Measurements from ENCODE around the gene ARHGEF6. TPM values are rescaled to one million over a fixed set of nuclear protein-coding genes. Genes with fewer than 3 reads are reported as not detected.

The ARHGEF6 gene
- total and polyA plus RNA-seq, 8 donors: 1.7 to 22.9 (median 8.1) TPM

DNA sequence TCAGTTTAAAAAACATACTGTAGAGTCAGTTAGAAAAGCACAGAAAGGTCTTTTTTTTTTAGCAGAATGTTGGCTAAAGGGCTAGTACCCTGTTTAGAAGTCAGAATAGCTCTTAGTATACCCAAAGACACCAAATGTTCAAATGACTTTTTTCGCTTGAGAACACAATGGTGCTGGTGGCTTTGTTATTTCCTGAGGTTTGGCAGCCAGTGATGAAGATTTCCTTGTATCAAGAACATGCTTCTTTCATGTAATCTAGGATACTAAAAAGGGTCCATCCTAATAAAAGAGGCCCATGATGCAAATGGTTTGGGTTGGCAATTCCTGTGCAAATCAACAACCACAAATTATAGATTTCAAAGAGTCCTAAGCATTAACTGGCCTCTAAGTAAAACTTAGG is 153.8 kb downstream of the ARHGEF6 start:
- Histone ChIP-seq H3K4me3 (no peak overlapping the region), H3K4me1 (no peaks in the 10 kb centered on the region), H3K9me3 (peaks cover 0 to 7% (median 0%) of the 10 kb centered on the region in 4 donors), H3K27ac (no peak overlapping the region), H3K27me3 (peaks cover 0 to 10% (median 0%) of the 10 kb centered on the region in 3 donors), H3K36me3 (no peaks in the 10 kb centered on the region)
- WGBS, 5 donors: 42 to 86% (median 79%) methylated on average over 1 of the region's 1 CpG
- TF ChIP-seq EP300 (IDR thresholded peaks at IDR 0.05) (no peak), POLR2AphosphoS5 (IDR thresholded peaks at IDR 0.05) (no peak), CTCF (IDR thresholded peaks at IDR 0.05) (no peak), POLR2A (IDR thresholded peaks at IDR 0.05) (no peak)
- DNase-seq: no peak
- intact Hi-C loops (cut with DNase I; ENCODE audit: low total_unique reads): no loop called here

DNA sequence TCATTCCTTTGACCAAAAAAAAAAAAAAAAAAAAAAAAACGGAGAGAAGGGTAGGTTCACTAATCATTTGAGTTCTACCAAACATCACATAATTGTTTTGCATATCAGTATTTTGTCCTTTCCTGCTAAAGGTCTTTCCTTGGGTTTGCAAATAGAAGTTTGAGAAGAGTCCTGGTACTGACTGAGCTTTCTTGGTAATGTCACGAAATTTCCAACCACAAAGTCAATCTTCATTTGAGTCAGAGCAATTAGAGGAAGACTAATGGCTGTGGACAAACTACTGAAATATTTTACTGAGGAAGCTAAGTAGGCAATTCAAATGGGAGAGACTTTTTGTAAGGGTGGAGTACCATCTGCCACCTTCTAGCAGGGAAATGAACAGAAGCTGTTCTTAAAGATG is 154.5 kb downstream of the ARHGEF6 start:
- intact Hi-C loops (cut with DNase I; ENCODE audit: low total_unique reads): no loop called here
- no peaks in the 10 kb centered on the region for H3K4me1 ChIP-seq
- DNase-seq: no peak
- H3K9me3 ChIP-seq: peaks cover 0 to 7% (median 0%) of the 10 kb centered on the region in 4 donors
- H3K36me3 ChIP-seq: no peaks in the 10 kb centered on the region
- H3K27me3 ChIP-seq: peaks cover 0 to 10% (median 0%) of the 10 kb centered on the region in 3 donors
- 51 to 80% (median 64%) methylated on average over 2 of the region's 2 CpGs for WGBS, 5 donors
- TF ChIP-seq POLR2AphosphoS5 (IDR thresholded peaks at IDR 0.05): no peak
- no peak for TF ChIP-seq CTCF (IDR thresholded peaks at IDR 0.05)
- no peak for TF ChIP-seq EP300 (IDR thresholded peaks at IDR 0.05)
- no peak for TF ChIP-seq POLR2A (IDR thresholded peaks at IDR 0.05)
- no peak overlapping the region for H3K27ac ChIP-seq
- no peak overlapping the region for H3K4me3 ChIP-seq

GRCh38 chrX:136625246-136625645 is 155.5 kb downstream of the ARHGEF6 start:
- TF ChIP-seq CTCF (IDR thresholded peaks at IDR 0.05) (no peak), POLR2AphosphoS5 (IDR thresholded peaks at IDR 0.05) (no peak), EP300 (IDR thresholded peaks at IDR 0.05) (no peak), POLR2A (IDR thresholded peaks at IDR 0.05) (no peak)
- WGBS, 5 donors: 64 to 96% (median 78%) methylated on average over 2 of the region's 2 CpGs
- no peak for DNase-seq

DNA sequence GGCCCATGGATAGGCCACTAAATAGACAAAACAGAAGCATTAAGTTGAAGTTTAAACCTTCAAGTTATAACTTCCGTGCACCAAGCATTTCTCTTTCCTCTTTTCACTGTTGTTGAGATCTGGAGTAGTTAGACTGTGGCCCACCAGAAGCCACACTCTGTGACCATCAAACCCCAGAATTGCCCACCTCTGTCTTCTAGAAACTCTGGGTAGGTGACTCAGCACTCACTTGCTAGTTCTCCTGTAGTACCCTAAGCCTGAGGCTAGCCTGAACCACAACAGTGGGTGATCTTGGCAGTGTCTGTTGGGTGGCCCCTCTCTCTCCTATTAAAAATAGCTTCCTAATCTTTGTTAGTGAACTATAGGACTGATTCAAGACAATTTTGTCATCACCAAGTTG is 157.3 kb downstream of the ARHGEF6 start:
- 54 to 87% (median 80%) methylated on average over 1 of the region's 1 CpG for WGBS, 5 donors
- H3K27me3 ChIP-seq: peaks cover 0 to 4% (median 0%) of the 10 kb centered on the region in 3 donors
- no peak overlapping the region for H3K27ac ChIP-seq
- no peak for DNase-seq
- no peaks in the 10 kb centered on the region for H3K36me3 ChIP-seq
- no peaks in the 10 kb centered on the region for H3K4me1 ChIP-seq
- TF ChIP-seq POLR2A (IDR thresholded peaks at IDR 0.05) (no peak), CTCF (IDR thresholded peaks at IDR 0.05) (no peak), EP300 (IDR thresholded peaks at IDR 0.05) (no peak), POLR2AphosphoS5 (IDR thresholded peaks at IDR 0.05) (no peak)
- no peak overlapping the region for H3K4me3 ChIP-seq
- peaks cover 0 to 7% (median 0%) of the 10 kb centered on the region in 4 donors for H3K9me3 ChIP-seq
- intact Hi-C loops (cut with DNase I; ENCODE audit: low total_unique reads): no loop called here

More at GRCh38 chrX:136625246-136625645, 155.5 kb downstream of the ARHGEF6 start:
- intact Hi-C loops (cut with DNase I; ENCODE audit: low total_unique reads): no loop called here
- Histone ChIP-seq H3K27me3 (peaks cover 0 to 10% (median 0%) of the 10 kb centered on the region in 3 donors), H3K4me3 (no peak overlapping the region), H3K4me1 (no peaks in the 10 kb centered on the region), H3K9me3 (peaks cover 0 to 7% (median 0%) of the 10 kb centered on the region in 4 donors), H3K36me3 (no peaks in the 10 kb centered on the region), H3K27ac (no peak overlapping the region)

Measured in stomach (tissue), 9 donors.